Measurements from ENCODE around the gene FUT2.
"Not testable (repeated sequence)": the region's sequence is repeated elsewhere in the genome, so short reads cannot be mapped to it uniquely, and the experiment has no call there.

Gene FUT2

GRCh38 chr19:48670699-48671445, 24.9 kb upstream of the FUT2 start:
- DNase-seq (ENCODE audit: low read depth in 2 of 2) = no peak

DNA sequence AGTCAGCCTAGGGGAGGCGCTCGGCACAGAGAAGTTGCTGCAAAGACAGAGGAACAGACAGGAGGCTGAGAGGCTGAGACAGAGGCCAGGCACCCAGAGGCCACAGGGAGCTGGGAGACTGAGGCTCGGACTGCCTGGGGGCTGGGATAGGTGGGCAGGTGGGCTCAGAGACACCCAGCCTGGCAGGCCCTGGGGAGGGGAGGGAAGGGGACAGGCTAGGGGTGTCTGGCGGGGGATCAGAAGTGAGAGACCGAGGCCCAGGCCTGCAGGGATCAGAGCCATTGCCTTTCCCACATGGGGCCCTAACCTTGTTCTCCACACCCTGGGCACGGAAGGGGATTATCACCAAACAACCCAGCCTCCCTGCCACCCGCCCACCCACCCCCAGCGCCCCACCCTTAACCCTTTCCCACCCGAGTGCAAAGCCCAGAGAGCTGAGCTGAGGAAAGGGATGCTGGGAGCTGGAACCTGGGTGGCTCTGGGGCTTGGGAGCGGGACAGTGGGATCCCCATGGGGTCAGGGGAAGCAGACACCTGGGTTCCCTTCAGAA, 24.2 kb upstream of the FUT2 start:
- no peak for DNase-seq (ENCODE audit: low read depth in 2 of 2)

DNA sequence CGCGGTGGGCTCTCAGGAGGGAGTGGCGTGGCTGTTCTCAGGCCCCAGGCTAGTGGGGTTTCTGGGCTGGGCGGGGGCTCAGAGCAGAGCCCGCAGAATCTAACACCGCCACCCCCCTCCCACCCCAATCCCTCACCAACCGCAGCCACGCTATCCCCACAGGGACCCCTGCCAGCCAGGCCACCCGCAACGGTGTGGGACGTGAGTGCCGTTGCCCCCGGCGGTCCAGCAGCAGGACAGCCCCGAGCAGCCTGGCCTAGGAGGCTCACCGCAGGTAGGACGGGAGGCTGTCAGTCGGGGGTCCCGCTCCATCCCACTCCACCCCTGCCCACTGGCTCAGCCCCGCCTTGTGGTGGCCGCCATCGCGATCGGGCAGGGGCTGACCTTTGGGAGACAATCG, 22.8 kb upstream of the FUT2 start, which contains the start of gene NTN5:
Gene NTN5 (minus strand): TSS at position 24 of the 400 bp plus-strand sequence. CDS start 2,031 bp downstream, outside the sequence.
- DNase-seq (ENCODE audit: low read depth in 2 of 2) = no peak

GRCh38 chr19:48673436-48674100, 22.2 kb upstream of the FUT2 start:
- DNase-seq (ENCODE audit: low read depth in 2 of 2) = no peak

GRCh38 chr19:48674216-48674809, 21.5 kb upstream of the FUT2 start:
- DNase-seq (ENCODE audit: low read depth in 2 of 2) = no peak

GRCh38 chr19:48674921-48675824, 20.6 kb upstream of the FUT2 start:
- peak; percentile 52 to 68 for DNase-seq (ENCODE audit: low read depth in 2 of 2)

DNA sequence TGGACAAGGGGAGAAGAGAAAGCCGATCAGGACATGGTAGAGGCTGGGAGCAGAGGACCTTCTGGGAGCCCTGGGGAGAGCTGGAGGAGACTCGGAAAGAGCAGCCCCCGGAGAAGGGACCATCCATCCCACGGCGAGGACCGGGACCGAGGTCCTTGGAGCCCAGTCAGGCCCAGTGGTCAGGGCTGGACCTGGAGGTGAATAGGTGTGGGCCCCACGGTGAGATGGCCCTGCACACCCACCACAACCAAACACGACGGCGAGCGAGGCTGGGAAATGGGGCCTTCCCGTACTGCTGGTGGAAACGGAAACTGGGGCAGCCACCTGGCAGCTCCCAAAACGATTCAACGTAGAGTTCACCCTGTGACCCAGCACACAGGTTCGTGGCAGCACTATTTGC, 19.3 kb upstream of the FUT2 start:
- no peak for DNase-seq (ENCODE audit: low read depth in 2 of 2)

- no peak for DNase-seq (ENCODE audit: low read depth in 2 of 2)
Measured at GRCh38 chr19:48676887-48677286, 18.9 kb upstream of the FUT2 start.

DNA sequence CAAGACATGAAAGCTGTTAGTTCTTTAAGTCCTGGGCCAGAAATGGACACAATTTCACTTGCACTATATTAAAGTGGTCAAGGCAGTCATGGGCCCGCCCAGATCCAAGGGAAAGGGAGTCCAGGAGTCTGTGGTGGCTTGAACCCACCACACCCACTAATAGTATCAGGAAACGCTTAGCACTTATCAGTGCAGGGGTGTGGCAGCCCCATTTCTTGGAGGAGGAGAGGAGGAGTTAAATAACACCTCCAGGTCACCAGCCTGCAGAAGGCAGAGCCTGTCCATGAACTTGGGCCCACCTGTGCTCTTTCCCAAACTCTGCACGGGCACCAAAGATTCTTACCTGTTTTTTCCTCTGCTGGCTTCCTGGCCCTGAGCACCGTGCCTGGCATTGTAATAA, 17.6 kb upstream of the FUT2 start:
- no peak for DNase-seq (ENCODE audit: low read depth in 2 of 2)

DNA sequence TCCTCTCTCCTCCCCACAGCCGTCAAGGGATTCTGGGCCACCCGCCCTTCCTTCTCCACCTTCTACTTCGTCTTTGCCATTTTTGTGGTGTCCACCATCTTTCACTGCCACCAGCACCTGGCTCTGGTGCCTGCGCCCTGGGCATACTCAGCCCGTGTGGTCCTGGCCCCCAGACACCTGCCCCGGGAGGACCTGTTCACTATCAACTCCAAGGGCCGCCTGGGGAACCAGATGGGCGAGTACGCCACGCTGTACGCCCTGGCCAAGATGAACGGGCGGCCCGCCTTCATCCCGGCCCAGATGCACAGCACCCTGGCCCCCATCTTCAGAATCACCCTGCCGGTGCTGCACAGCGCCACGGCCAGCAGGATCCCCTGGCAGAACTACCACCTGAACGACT, 15.8 kb upstream of the FUT2 start:
- not testable (repeated sequence) for DNase-seq (ENCODE audit: low read depth in 2 of 2)

GRCh38 chr19:48680436-48681126, 15.2 kb upstream of the FUT2 start:
- DNase-seq (ENCODE audit: low read depth in 2 of 2) = no peak

DNA sequence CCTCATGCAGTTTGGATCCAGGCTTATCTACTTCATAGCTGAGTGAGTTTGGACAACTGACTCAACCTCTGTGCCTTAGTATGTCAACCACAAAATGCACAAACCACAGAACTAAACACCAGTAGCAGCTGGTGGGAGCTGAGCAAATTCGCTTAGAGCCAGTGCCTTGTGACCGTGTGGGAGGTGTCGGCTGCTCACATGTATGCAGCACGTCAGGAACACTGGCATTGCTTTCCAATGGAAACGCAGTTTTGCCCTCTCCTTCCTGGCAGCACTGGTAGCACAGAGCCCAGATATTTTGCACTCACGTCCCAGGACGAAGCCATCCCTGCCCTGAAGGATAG, 14.7 kb upstream of the FUT2 start:
- DNase-seq (ENCODE audit: low read depth in 2 of 2) = no peak

DNA sequence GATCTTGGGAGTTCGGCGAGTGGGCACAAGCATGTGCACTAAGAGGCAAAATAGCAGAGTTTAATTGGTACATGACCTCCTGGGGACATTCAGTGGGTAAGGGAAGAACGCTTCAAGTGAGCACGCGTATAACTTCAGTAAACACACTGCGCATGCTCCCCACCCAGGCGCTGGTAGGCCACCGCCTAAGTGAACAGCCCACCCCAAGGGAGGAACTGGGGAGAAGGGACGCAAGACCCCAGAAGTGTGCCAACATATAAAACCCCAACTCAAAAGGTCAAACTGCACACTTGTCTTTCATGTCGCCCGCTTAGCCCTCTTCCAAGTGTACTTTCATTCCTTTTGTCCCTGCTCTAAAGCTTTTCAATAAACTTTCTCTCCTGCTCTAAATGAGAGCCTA, 12.4 kb upstream of the FUT2 start:
- DNase-seq (ENCODE audit: low read depth in 2 of 2) = peak in 1 of 2 donors; percentile 13

- no peak for DNase-seq (ENCODE audit: low read depth in 2 of 2)
Measured at GRCh38 chr19:48685583-48685982, 10.2 kb upstream of the FUT2 start.

DNA sequence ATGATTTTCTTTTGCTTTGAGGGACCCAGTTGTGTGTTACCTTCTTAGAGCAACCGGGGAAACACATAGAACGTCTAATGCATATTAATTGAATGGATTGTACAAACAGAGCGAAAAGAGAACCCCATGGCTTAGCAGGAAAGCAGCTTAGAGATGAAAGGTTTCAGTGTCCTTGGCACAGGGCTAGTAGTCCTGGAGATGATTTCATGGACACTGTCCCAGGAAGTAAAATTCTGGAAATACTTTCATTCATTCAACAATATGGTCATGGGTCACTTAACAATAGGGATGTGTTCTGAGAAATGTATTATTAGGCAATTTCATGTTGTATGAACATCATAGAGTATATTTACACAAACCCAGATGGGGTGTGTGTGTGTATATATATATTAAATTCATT, 9.7 kb upstream of the FUT2 start:
- DNase-seq (ENCODE audit: low read depth in 2 of 2) = no peak

- not testable (repeated sequence) for DNase-seq (ENCODE audit: low read depth in 2 of 2)
Measured at GRCh38 chr19:48686637-48687036, 9.1 kb upstream of the FUT2 start.

DNA sequence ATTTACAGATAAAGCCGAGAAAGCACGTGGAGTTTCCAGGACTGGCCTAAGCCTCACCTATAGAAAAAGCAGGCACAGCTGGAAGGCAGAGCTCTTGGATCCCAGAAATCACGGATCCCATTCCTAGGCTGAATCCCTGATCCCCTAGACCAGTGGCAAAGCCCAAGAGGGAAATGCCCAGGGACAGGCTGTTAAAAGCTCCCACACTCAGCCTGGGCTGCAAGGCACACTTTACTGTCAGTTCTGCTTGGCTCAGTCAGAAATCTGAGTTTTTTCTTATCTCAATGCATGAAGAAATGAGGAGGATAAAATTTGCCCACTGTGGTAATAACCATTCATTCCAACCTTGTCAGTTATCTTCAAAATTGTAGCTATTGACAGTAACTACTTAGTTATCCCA, 8.0 kb upstream of the FUT2 start:
- DNase-seq (ENCODE audit: low read depth in 2 of 2) = no peak

GRCh38 chr19:48689449-48689848, 6.3 kb upstream of the FUT2 start:
- no peak for DNase-seq (ENCODE audit: low read depth in 2 of 2)

- not testable (repeated sequence) for DNase-seq (ENCODE audit: low read depth in 2 of 2)
Measured at GRCh38 chr19:48693629-48694028, 2.1 kb upstream of the FUT2 start.

DNA sequence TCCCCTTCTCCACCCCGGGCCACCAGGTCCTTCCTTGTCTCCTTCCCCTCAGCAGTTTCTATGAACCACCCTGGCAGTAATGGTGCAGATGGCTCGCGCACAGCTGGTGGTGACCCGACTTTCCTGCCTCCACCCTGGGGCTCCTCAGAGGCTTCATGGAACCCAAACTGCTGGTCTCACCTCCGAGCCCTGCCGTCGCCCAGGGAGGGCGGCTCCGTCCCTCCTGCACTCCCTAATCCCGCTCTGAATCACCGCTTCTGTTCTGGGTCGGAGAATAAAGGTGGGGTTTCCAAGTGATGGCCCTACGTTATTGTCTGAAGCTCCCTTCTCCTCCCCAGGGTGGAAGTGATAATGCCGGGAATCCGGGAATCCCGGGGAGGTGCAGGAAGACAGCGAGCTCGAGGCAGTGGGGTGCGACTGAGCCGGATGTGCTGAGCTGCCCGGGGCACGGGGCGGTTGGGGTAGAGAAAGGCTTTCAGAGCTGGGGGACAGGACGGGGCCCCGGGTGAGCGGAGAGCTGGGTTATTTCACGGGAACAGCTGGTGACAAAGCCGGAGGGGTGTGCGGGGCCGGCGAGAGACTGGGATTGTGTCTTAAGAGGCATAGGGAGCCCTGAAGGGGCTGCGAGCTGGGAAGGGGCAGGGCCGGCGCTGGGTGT, 711 bp downstream of the FUT2 start:
- DNase-seq (ENCODE audit: low read depth in 2 of 2) = no peak

GRCh38 chr19:48698046-48698445, 2.3 kb downstream of the FUT2 start:
- DNase-seq (ENCODE audit: low read depth in 2 of 2) = no peak

Measured in stimulated activated CD8-positive, alpha-beta memory T cell treated with anti-CD3 and anti-CD28 coated beads, Interleukin-2, amount 100 ng/mL, for 48 hours (primary cell).